Measurements from ENCODE around the gene WIPF1.

WIPF1 gene

GRCh38 chr2:174561972-174562370, 35.6 kb downstream of the WIPF1 start:
- TF ChIP-seq CTCF (IDR thresholded peaks at IDR 0.05; ENCODE audit: low read length): no peak
- no peak for TF ChIP-seq EZH2 (optimal IDR thresholded peaks at IDR 0.05; ENCODE audit: low read depth, low read length)
- TF ChIP-seq EZH2phosphoT487 (IDR thresholded peaks at IDR 0.05; ENCODE audit: low read length): no peak
- Histone ChIP-seq H3K27ac (ENCODE audit: low read length) (no peak overlapping the region), H3K36me3 (replicated peaks; ENCODE audit: insufficient read depth, low read length) (peaks cover 11% of the 10 kb centered on the region; the same call in 1 of the 2 replicates), H3K9me2 (replicated peaks; ENCODE audit: insufficient read depth, low read length) (no peaks in the 10 kb centered on the region), H3K9me3 (replicated peaks; ENCODE audit: insufficient read depth, low read length) (no peaks in the 10 kb centered on the region), H2AFZ (ENCODE audit: low read length) (no peak overlapping the region), H3F3A (ENCODE audit: insufficient read depth, low read length) (no peaks in the 10 kb centered on the region), H3K27me3 (replicated peaks; ENCODE audit: insufficient read depth, low read length) (no peaks in the 10 kb centered on the region), H4K20me1 (ENCODE audit: insufficient read depth, low read length) (no peaks in the 10 kb centered on the region), H3K4me3 (ENCODE audit: low read length) (no peak overlapping the region), H3K9ac (ENCODE audit: low read length) (no peak overlapping the region), H3K79me2 (ENCODE audit: low read length) (no peaks in the 10 kb centered on the region; the same call in 1 of the 2 replicates), H3K4me1 (ENCODE audit: low read length) (no peaks in the 10 kb centered on the region), H3K4me2 (ENCODE audit: low read depth, low read length) (no peak overlapping the region)
- DNase-seq: no peak

DNA sequence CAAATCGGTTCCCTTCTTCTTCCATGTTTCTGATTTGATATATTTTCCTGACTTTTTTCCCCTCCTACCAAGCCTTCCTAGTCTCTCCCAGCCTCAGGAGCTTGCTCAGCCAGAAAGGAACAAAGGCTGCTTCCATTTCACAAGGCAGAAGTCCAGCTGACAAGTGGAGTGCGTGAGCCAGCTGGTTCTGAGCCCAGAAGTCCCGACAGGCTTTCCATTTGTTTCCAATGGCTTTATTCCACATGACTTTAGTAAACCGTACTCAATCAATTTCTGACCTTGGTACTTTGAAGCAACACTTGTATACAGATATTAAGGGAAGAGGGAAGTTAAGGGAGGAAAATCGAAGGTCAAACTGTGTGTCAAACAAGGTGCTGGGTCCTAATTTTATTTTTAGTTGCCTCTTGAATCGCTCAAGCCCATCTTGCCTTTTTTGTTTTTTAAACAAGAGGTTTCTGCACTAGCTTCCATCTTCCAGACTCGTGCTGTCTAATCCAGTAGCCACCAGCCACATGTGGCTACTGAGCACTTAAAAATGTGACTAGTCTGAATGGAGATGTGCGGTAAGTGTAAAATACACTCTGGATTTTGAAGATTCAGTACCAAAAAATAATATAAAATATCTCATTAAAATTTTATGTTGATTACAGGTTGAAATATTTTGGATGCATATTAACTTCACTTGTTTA, 36.2 kb downstream of the WIPF1 start:
- TF ChIP-seq CTCF (IDR thresholded peaks at IDR 0.05; ENCODE audit: low read length) (no peak), EZH2phosphoT487 (IDR thresholded peaks at IDR 0.05; ENCODE audit: low read length) (no peak), EZH2 (optimal IDR thresholded peaks at IDR 0.05; ENCODE audit: low read depth, low read length) (no peak)
- Histone ChIP-seq H3K36me3 (replicated peaks; ENCODE audit: insufficient read depth, low read length) (peaks cover 7% of the 10 kb centered on the region; the same call in 1 of the 2 replicates), H3K9me2 (replicated peaks; ENCODE audit: insufficient read depth, low read length) (no peaks in the 10 kb centered on the region), H3F3A (ENCODE audit: insufficient read depth, low read length) (no peaks in the 10 kb centered on the region), H3K4me2 (ENCODE audit: low read depth, low read length) (no peak overlapping the region), H3K4me1 (ENCODE audit: low read length) (no peaks in the 10 kb centered on the region), H3K27ac (ENCODE audit: low read length) (no peak overlapping the region), H3K9me3 (replicated peaks; ENCODE audit: insufficient read depth, low read length) (no peaks in the 10 kb centered on the region), H4K20me1 (ENCODE audit: insufficient read depth, low read length) (no peaks in the 10 kb centered on the region), H3K4me3 (ENCODE audit: low read length) (no peak overlapping the region), H2AFZ (ENCODE audit: low read length) (no peak overlapping the region), H3K9ac (ENCODE audit: low read length) (no peak overlapping the region), H3K79me2 (ENCODE audit: low read length) (no peaks in the 10 kb centered on the region; the same call in 1 of the 2 replicates), H3K27me3 (replicated peaks; ENCODE audit: insufficient read depth, low read length) (no peaks in the 10 kb centered on the region)
- DNase-seq: no peak

DNA sequence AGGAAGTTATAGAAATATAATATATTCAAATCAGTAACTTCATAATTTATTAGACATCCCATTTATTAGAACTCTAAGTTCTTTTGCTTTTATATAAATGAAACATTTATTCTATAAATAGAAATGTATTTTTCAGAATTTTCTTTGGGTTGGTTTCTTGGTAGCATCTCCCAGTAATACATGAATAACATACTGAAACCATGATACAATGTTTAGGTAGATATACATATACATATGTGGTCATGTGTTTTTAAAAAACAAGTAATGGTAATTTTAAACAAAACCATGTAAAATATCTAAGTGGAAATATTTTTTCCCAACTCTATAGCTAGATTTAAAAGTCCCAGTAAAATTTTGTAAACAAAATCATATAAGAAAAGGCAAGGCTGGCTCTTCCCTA, 36.9 kb downstream of the WIPF1 start:
- Histone ChIP-seq H3K27me3 (replicated peaks; ENCODE audit: insufficient read depth, low read length) (no peaks in the 10 kb centered on the region), H3K4me2 (ENCODE audit: low read depth, low read length) (no peak overlapping the region), H3K4me3 (ENCODE audit: low read length) (no peak overlapping the region), H3K36me3 (replicated peaks; ENCODE audit: insufficient read depth, low read length) (peaks cover 7% of the 10 kb centered on the region; the same call in 1 of the 2 replicates), H4K20me1 (ENCODE audit: insufficient read depth, low read length) (no peaks in the 10 kb centered on the region), H3K9ac (ENCODE audit: low read length) (no peak overlapping the region), H3K4me1 (ENCODE audit: low read length) (no peaks in the 10 kb centered on the region), H3K9me2 (replicated peaks; ENCODE audit: insufficient read depth, low read length) (no peaks in the 10 kb centered on the region), H3K27ac (ENCODE audit: low read length) (no peak overlapping the region), H2AFZ (ENCODE audit: low read length) (no peak overlapping the region), H3F3A (ENCODE audit: insufficient read depth, low read length) (no peaks in the 10 kb centered on the region), H3K9me3 (replicated peaks; ENCODE audit: insufficient read depth, low read length) (no peaks in the 10 kb centered on the region), H3K79me2 (ENCODE audit: low read length) (no peaks in the 10 kb centered on the region; the same call in 1 of the 2 replicates)
- no peak for TF ChIP-seq CTCF (IDR thresholded peaks at IDR 0.05; ENCODE audit: low read length)
- no peak for TF ChIP-seq EZH2phosphoT487 (IDR thresholded peaks at IDR 0.05; ENCODE audit: low read length)
- no peak for TF ChIP-seq EZH2 (optimal IDR thresholded peaks at IDR 0.05; ENCODE audit: low read depth, low read length)
- no peak for DNase-seq

All from MM.1S (cell line).